GM18858 (cell line): ENCODE measurements around the gene GGA2.
"Not testable (repeated sequence)": the region's sequence is repeated elsewhere in the genome, so short reads cannot be mapped to it uniquely, and the experiment has no call there.

Experiments
- ATAC-seq: cut with Tn5 transposase; IDR thresholded peaks from one replicate; pipeline ENCODE4 v1.9.1; 2021; ENCODE audit not compliant: unreplicated experiment

The GGA2 gene

GRCh38 chr16:23482778-23483177 lies 27.5 kb downstream of the GGA2 start:
- ATAC-seq: no peak

- no peak for ATAC-seq
These were observed 30.0 kb downstream of the GGA2 start for GRCh38 chr16:23480257-23480656.

GRCh38 chr16:23479138-23479537 lies 31.2 kb downstream of the GGA2 start:
- ATAC-seq: no peak

GRCh38 chr16:23478566-23478965 lies 31.7 kb downstream of the GGA2 start:
- no peak for ATAC-seq

- no peak for ATAC-seq
These were observed 34.0 kb downstream of the GGA2 start for GRCh38 chr16:23476289-23476688.

GRCh38 chr16:23469814-23470213 lies 40.5 kb downstream of the GGA2 start:
- no peak for ATAC-seq

GRCh38 chr16:23466162-23466885 lies 44.0 kb downstream of the GGA2 start:
- no peak for ATAC-seq

GRCh38 chr16:23465179-23465578 lies 45.1 kb downstream of the GGA2 start:
- ATAC-seq: no peak

- no peak for ATAC-seq
These were observed 46.1 kb downstream of the GGA2 start for GRCh38 chr16:23464196-23464595.

- not testable (repeated sequence) for ATAC-seq
These were observed 47.3 kb downstream of the GGA2 start for GRCh38 chr16:23462994-23463393.

GRCh38 chr16:23453338-23454052 lies 56.8 kb downstream of the GGA2 start:
- ATAC-seq: no peak

- no peak for ATAC-seq
These were observed 57.5 kb downstream of the GGA2 start, which contains the start of gene COG7 for GRCh38 chr16:23452572-23453337. COG7 (minus strand) TSS chr16:23453189; CDS start chr16:23452994, 195 bp downstream.

GRCh38 chr16:23452221-23452571 lies 58.1 kb downstream of the GGA2 start:
- no peak for ATAC-seq

GRCh38 chr16:23448392-23448791 lies 61.9 kb downstream of the GGA2 start:
- no peak for ATAC-seq

- ATAC-seq: not testable (repeated sequence)
These were observed 72.8 kb downstream of the GGA2 start for GRCh38 chr16:23437542-23437941.

GRCh38 chr16:23436951-23437350 lies 73.3 kb downstream of the GGA2 start:
- ATAC-seq: no peak

- ATAC-seq: no peak
These were observed 74.8 kb downstream of the GGA2 start for GRCh38 chr16:23435500-23435899.

- ATAC-seq: no peak
These were observed 75.9 kb downstream of the GGA2 start for GRCh38 chr16:23434380-23434779.

- ATAC-seq: no peak
These were observed 76.9 kb downstream of the GGA2 start for GRCh38 chr16:23433261-23433920.

- no peak for ATAC-seq
These were observed 77.8 kb downstream of the GGA2 start for GRCh38 chr16:23432176-23433128.
